Lower leg skin (tissue), 3 donors: Measurements from ENCODE around the gene FAM200C.

Experiments used
- CTCF ChIP-seq, 3 donors: fragments of 450-650 bp; IDR thresholded peaks; one replicate each; pipeline ENCODE4 v1.5.1; 2016; ENCODE audit warnings: antibody characterized with exemption in 3 of 3, mild to moderate bottlenecking in 3 of 3, moderate library complexity in 2 of 3
- POLR2A ChIP-seq, 2 donors: fragments of 450-650 bp; IDR thresholded peaks; one replicate each; pipeline ENCODE4 v1.6.1; 2016 to 2017; ENCODE audit warnings: antibody characterized with exemption in 2 of 2, mild to moderate bottlenecking in 1 of 2, moderate library complexity in 1 of 2

- no peak for TF ChIP-seq POLR2A (IDR thresholded peaks at IDR 0.05)
- TF ChIP-seq CTCF (IDR thresholded peaks at IDR 0.05) = no peak
Observed at GRCh38 chr5:160352308-160352707, 47.5 kb downstream of the FAM200C start.
